ENCODE data around the gene ZNF862. TPM values are rescaled to one million over a fixed set of nuclear protein-coding genes. Genes with fewer than 3 reads are reported as not detected.

The ZNF862 gene
- total and polyA plus RNA-seq, 9 donors, result 11.4 to 29.8 (median 22.7) TPM

DNA sequence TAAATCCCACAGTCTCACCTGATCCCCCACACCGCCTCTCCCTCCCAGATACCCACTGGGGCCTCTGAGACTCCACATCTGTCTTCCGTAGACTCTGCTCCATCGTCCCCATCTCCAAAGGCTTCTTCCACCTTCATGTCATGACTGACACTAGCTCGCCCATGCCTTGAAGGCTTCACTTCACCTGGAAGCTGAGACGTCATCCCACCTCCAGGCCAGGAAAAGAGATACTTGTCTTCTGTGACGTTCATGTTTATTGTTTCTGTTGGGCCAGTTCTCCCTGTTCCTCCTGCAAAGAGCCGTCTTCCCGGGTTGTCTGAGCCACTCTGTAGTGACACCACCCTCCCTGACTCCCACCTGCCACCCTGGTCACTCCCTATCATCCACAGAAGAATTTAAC is 3.6 kb upstream of the ZNF862 start:
- H3K27me3 ChIP-seq, result no peaks in the 10 kb centered on the region
- intact Hi-C loops (cut with DNase I), result no loop called here
- H3K36me3 ChIP-seq, result no peaks in the 10 kb centered on the region
- no peak for DNase-seq
- H3K27ac ChIP-seq, result no peak overlapping the region
- no peaks in the 10 kb centered on the region for H3K9me3 ChIP-seq
- no peak for TF ChIP-seq POLR2A (IDR thresholded peaks at IDR 0.05)
- TF ChIP-seq EP300 (IDR thresholded peaks at IDR 0.05), result no peak
- TF ChIP-seq, protein P1, sequence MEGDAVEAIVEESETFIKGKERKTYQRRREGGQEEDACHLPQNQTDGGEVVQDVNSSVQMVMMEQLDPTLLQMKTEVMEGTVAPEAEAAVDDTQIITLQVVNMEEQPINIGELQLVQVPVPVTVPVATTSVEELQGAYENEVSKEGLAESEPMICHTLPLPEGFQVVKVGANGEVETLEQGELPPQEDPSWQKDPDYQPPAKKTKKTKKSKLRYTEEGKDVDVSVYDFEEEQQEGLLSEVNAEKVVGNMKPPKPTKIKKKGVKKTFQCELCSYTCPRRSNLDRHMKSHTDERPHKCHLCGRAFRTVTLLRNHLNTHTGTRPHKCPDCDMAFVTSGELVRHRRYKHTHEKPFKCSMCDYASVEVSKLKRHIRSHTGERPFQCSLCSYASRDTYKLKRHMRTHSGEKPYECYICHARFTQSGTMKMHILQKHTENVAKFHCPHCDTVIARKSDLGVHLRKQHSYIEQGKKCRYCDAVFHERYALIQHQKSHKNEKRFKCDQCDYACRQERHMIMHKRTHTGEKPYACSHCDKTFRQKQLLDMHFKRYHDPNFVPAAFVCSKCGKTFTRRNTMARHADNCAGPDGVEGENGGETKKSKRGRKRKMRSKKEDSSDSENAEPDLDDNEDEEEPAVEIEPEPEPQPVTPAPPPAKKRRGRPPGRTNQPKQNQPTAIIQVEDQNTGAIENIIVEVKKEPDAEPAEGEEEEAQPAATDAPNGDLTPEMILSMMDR (IDR thresholded peaks at IDR 0.05), result no peak
- no peak overlapping the region for H3K4me3 ChIP-seq
- peaks cover 1% of the 10 kb centered on the region for H3K4me1 ChIP-seq (ENCODE audit: insufficient read depth)
- WGBS, 3 donors, result 80 to 83% (median 82%) methylated on average over 8 of the region's 8 CpGs

- TF ChIP-seq, protein P1 (IDR thresholded peaks at IDR 0.05), result no peak
- TF ChIP-seq EP300 (IDR thresholded peaks at IDR 0.05) (no peak), POLR2A (IDR thresholded peaks at IDR 0.05) (no peak)
- H3K4me1 ChIP-seq (ENCODE audit: insufficient read depth), result peaks cover 3% of the 10 kb centered on the region
- no peak overlapping the region for H3K27ac ChIP-seq
- 32 to 84% (median 35%) methylated on average over 1 of the region's 1 CpG for WGBS, 3 donors
- H3K9me3 ChIP-seq, result no peaks in the 10 kb centered on the region
- H3K27me3 ChIP-seq, result no peaks in the 10 kb centered on the region
- intact Hi-C loops (cut with DNase I), result loop anchor here in 1 of 4 donors (5.0 kb wide), 2 partner anchors 54 to 339 kb away; partner anchors contain the start of gene ZNF746
- DNase-seq, result no peak
- no peaks in the 10 kb centered on the region for H3K36me3 ChIP-seq
- H3K4me3 ChIP-seq, result no peak overlapping the region
These were observed 1.7 kb upstream of the ZNF862 start for GRCh38 chr7:149836434-149836833.

- Histone ChIP-seq H3K4me1 (ENCODE audit: insufficient read depth) (peaks cover 3% of the 10 kb centered on the region), H3K27me3 (no peaks in the 10 kb centered on the region), H3K9me3 (no peaks in the 10 kb centered on the region), H3K4me3 (no peak overlapping the region), H3K36me3 (no peaks in the 10 kb centered on the region), H3K27ac (peak overlapping the region in 1 of 2 donors; percentile 94)
- peak in 1 of 5 donors; percentile 28 for DNase-seq
- 37 to 40% (median 38%) methylated on average over 17 of the region's 17 CpGs for WGBS, 3 donors
- TF ChIP-seq, protein P1 (IDR thresholded peaks at IDR 0.05), result no peak
- no peak for TF ChIP-seq POLR2A (IDR thresholded peaks at IDR 0.05)
- TF ChIP-seq EP300 (IDR thresholded peaks at IDR 0.05), result no peak
- intact Hi-C loops (cut with DNase I), result loop anchor here in 1 of 4 donors (5.0 kb wide), 2 partner anchors 55 to 340 kb away; partner anchors contain the start of gene ZNF746
These were observed 481 bp upstream of the ZNF862 start for GRCh38 chr7:149837564-149838223.

DNA sequence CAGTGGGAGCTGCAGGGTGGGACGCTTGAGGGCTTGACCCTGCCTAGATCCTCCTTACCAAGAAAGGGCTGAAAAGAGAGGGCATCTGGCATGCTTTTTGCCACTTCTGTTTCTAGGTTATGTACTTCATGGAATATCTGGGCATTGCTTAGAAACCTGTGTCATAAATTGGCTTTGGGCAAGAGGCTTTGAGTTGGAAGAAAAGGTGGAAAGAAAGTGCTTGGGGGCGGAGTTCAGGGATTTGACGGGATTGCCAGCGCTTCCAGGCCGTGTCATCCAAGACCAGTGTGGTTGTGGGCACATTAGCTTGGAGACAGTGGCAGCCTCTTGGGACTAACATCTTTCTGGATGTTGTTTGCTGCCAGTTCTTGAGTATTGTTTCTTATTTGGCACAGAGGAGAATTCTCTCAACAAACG is 825 bp downstream of the ZNF862 start:
- DNase-seq, result no peak
- intact Hi-C loops (cut with DNase I), result loop anchor here in 1 of 4 donors (5.0 kb wide), 2 partner anchors 57 to 342 kb away; partner anchors contain the start of gene ZNF746
- TF ChIP-seq POLR2A (IDR thresholded peaks at IDR 0.05) (no peak), EP300 (IDR thresholded peaks at IDR 0.05) (no peak)
- TF ChIP-seq, protein P1 (IDR thresholded peaks at IDR 0.05), result no peak
- Histone ChIP-seq H3K36me3 (no peaks in the 10 kb centered on the region), H3K9me3 (no peaks in the 10 kb centered on the region), H3K4me1 (ENCODE audit: insufficient read depth) (peaks cover 3% of the 10 kb centered on the region), H3K4me3 (peak overlapping the region; percentile 82), H3K27ac (peak overlapping the region in 1 of 2 donors; percentile 94), H3K27me3 (no peaks in the 10 kb centered on the region)
- WGBS, 3 donors, result 11 to 16% (median 12%) methylated on average over 6 of the region's 6 CpGs
